NB4 (cell line): ENCODE results near the gene GNG14.

ENCODE experiments used
- CTCF ChIP-seq: IDR thresholded peaks from one replicate; pipeline ENCODE4 v1.5.1; 2012; ENCODE audit warnings: low read depth, low read length
- MYC ChIP-seq: IDR thresholded peaks from 2 replicates; pipeline ENCODE4 v1.6.1; 2011; ENCODE audit warnings: low read depth, low read length
- POLR2A ChIP-seq: IDR thresholded peaks from 2 replicates; pipeline ENCODE4 v1.6.1; 2011; ENCODE audit warnings: mild to moderate bottlenecking; ENCODE audit not compliant: insufficient read length; ENCODE audit errors: extremely low read depth

- no peak for TF ChIP-seq CTCF
- TF ChIP-seq MYC: no peak
- TF ChIP-seq POLR2A: no peak
These were observed 35.5 kb downstream of the GNG14 start for GRCh38 chr19:12723381-12723640.
